IMR-90 (cell line): ENCODE results near the gene CLCN5. TPM values are rescaled to one million over a fixed set of nuclear protein-coding genes. Genes with fewer than 3 reads are reported as not detected.

Source experiments
- ATAC-seq: fragments of 200-7000 bp; cut with Tn5 transposase; 2 replicates; pipeline ENCODE4 v1.9.1; 2020; ENCODE audit warnings: low read depth, mild to moderate bottlenecking, moderate library complexity
- BruUV-seq: library from RNA; stranded (reverse); fragments of 400-500 nt; replicated peaks from 2 replicates; lab custom pipeline; 2021; lab: Mats Ljungman, UMichigan
- CTCF ChIA-PET: fragments of 300-600 bp; formaldehyde crosslinking; extraction: SDS; loops from one replicate; lab custom pipeline; 2021; ENCODE audit warnings: antibody characterized with exemption; lab: Yijun Ruan, JAX
- POLR2A ChIA-PET: fragments of 300-600 bp; sonication (Branson Sonifier 250); formaldehyde crosslinking; loops from one replicate; lab custom pipeline; 2022; ENCODE audit warnings: antibody characterized with exemption; ENCODE audit not compliant: unreplicated experiment; lab: Charles Lee
- DNase-seq: peaks from one replicate; pipeline ENCODE4 v3.0.0; 2013
- H2AFZ ChIP-seq: replicated peaks from 2 replicates; pipeline ENCODE3; 2013; ENCODE audit warnings: low read length, mild to moderate bottlenecking; ENCODE audit not compliant: poor library complexity
- H2AK5ac ChIP-seq: 2 replicates; pipeline ENCODE4 v1.6.1; 2013; ENCODE audit warnings: low read depth, low read length, inconsistent platforms
- H2AK9ac ChIP-seq: replicated peaks from 2 replicates; pipeline ENCODE3; 2013; ENCODE audit warnings: mild to moderate bottlenecking, low read depth, low read length, moderate library complexity; ENCODE audit not compliant: poor library complexity
- H2BK120ac ChIP-seq: 2 replicates; pipeline ENCODE4 v1.6.1; 2013; ENCODE audit warnings: low read depth, low read length, inconsistent platforms
- H2BK15ac ChIP-seq: 3 replicates; pipeline ENCODE4 v1.6.1; 2013; ENCODE audit warnings: low read depth, low read length, inconsistent platforms
- H2BK20ac ChIP-seq: 2 replicates; pipeline ENCODE4 v1.6.1; 2013; ENCODE audit warnings: low read depth, mild to moderate bottlenecking, inconsistent platforms, low read length, moderate library complexity
- H2BK5ac ChIP-seq: 2 replicates; pipeline ENCODE4 v1.6.1; 2013; ENCODE audit warnings: mild to moderate bottlenecking, low read depth, low read length, inconsistent platforms; ENCODE audit not compliant: poor library complexity, severe bottlenecking
- H3K14ac ChIP-seq: replicated peaks from 2 replicates; pipeline ENCODE4 v1.6.1; 2013; ENCODE audit warnings: low read depth, low read length, inconsistent platforms
- H3K18ac ChIP-seq: 2 replicates; pipeline ENCODE4 v1.6.1; 2013; ENCODE audit warnings: low read depth, low read length, control low read depth
- H3K23ac ChIP-seq: 2 replicates; pipeline ENCODE4 v1.6.1; 2013; ENCODE audit warnings: low read depth, low read length, inconsistent platforms
- H3K27ac ChIP-seq: 2 replicates; pipeline ENCODE4 v1.5.1; 2013; ENCODE audit warnings: mild to moderate bottlenecking, control low read depth, low read length; ENCODE audit not compliant: insufficient read depth
- H3K27me3 ChIP-seq: 2 replicates; pipeline ENCODE4 v1.6.1; 2013; ENCODE audit warnings: low read length; ENCODE audit not compliant: control insufficient read depth, insufficient read depth
- H3K36me3 ChIP-seq: 2 replicates; pipeline ENCODE4 v1.6.1; 2013; ENCODE audit warnings: low read length, mixed read lengths; ENCODE audit not compliant: control insufficient read depth, insufficient read depth
- H3K4ac ChIP-seq: 2 replicates; pipeline ENCODE4 v1.6.1; 2013; ENCODE audit warnings: low read depth, low read length, inconsistent platforms
- H3K4me1 ChIP-seq: 2 replicates; pipeline ENCODE4 v1.6.1; 2013; ENCODE audit warnings: low read length, mixed read lengths; ENCODE audit not compliant: control insufficient read depth, insufficient read depth
- H3K4me2 ChIP-seq: 2 replicates; pipeline ENCODE4 v1.6.1; 2013; ENCODE audit warnings: low read depth, mild to moderate bottlenecking, control low read depth, low read length, moderate library complexity
- H3K4me3 ChIP-seq: 2 replicates; pipeline ENCODE4 v1.5.1; 2013; ENCODE audit warnings: low read depth, mild to moderate bottlenecking, control low read depth, low read length, moderate library complexity; ENCODE audit not compliant: insufficient read depth
- H3K56ac ChIP-seq: 2 replicates; pipeline ENCODE4 v1.6.1; 2013; ENCODE audit warnings: low read length, inconsistent platforms; ENCODE audit not compliant: insufficient read depth; ENCODE audit errors: extremely low read depth
- H3K79me1 ChIP-seq, 2 experiments: 2 replicates each; pipeline ENCODE4 v1.6.1; 2013; ENCODE audit warnings: low read length in 2 of 2, inconsistent platforms in 1 of 2, low read depth in 1 of 2
- H3K9ac ChIP-seq: 2 replicates; pipeline ENCODE4 v1.6.1; 2013; ENCODE audit warnings: low read depth, low read length, control low read depth
- H3K9me1 ChIP-seq: 2 replicates; pipeline ENCODE4 v1.6.1; 2013; ENCODE audit warnings: low read length, inconsistent platforms; ENCODE audit not compliant: insufficient read depth
- H3K9me3 ChIP-seq: 2 replicates; pipeline ENCODE4 v1.6.1; 2013; ENCODE audit warnings: low read length; ENCODE audit not compliant: control insufficient read depth, insufficient read depth
- H4K20me1 ChIP-seq: 2 replicates; pipeline ENCODE4 v1.6.1; 2013; ENCODE audit warnings: low read length, inconsistent platforms; ENCODE audit not compliant: insufficient read depth
- H4K5ac ChIP-seq: 2 replicates; pipeline ENCODE4 v1.6.1; 2013; ENCODE audit warnings: mild to moderate bottlenecking, low read depth, low read length, control low read depth
- H4K8ac ChIP-seq, 2 experiments: 2 replicates each; pipeline ENCODE4 v1.6.1; 2013; ENCODE audit warnings: low read depth in 2 of 2, low read length in 2 of 2, control low read depth in 1 of 2, inconsistent platforms in 1 of 2
- H4K91ac ChIP-seq: 2 replicates; pipeline ENCODE4 v1.6.1; 2013; ENCODE audit warnings: low read depth, low read length, inconsistent platforms; ENCODE audit not compliant: insufficient read depth
- BHLHE40 ChIP-seq: fragments of 150-350 bp; IDR thresholded peaks from 2 replicates; pipeline ENCODE4 v1.6.1; 2016; ENCODE audit warnings: mild to moderate bottlenecking, low read depth, low read length
- CEBPB ChIP-seq: IDR thresholded peaks from 2 replicates; pipeline ENCODE4 v1.6.1; 2012; ENCODE audit warnings: low read depth, low read length, improper control_type of control experiment
- CHD1 ChIP-seq: IDR thresholded peaks from 2 replicates; pipeline ENCODE4 v1.6.1; 2012; ENCODE audit warnings: low read depth, low read length, improper control_type of control experiment
- CTCF ChIP-seq: conservative IDR thresholded peaks from 2 replicates; pipeline ENCODE4 v1.5.1; 2012; ENCODE audit warnings: mild to moderate bottlenecking, low read depth, low read length, improper control_type of control experiment
- ELK1 ChIP-seq: fragments of 150-350 bp; IDR thresholded peaks from 2 replicates; pipeline ENCODE4 v1.6.1; 2016; ENCODE audit warnings: low read depth, mild to moderate bottlenecking, low read length, moderate library complexity, borderline replicate concordance
- FOS ChIP-seq: fragments of 150-350 bp; IDR thresholded peaks from 2 replicates; pipeline ENCODE4 v1.6.1; 2016; ENCODE audit warnings: low read depth, low read length
- MAFK ChIP-seq: IDR thresholded peaks from 2 replicates; pipeline ENCODE4 v1.6.1; 2012; ENCODE audit warnings: low read depth, low read length, improper control_type of control experiment
- MAZ ChIP-seq: IDR thresholded peaks from 2 replicates; pipeline ENCODE4 v1.6.1; 2012; ENCODE audit warnings: low read depth, mild to moderate bottlenecking, low read length, improper control_type of control experiment, moderate library complexity, borderline replicate concordance
- MXI1 ChIP-seq: IDR thresholded peaks from 2 replicates; pipeline ENCODE4 v1.6.1; 2012; ENCODE audit warnings: low read depth, mild to moderate bottlenecking, low read length, moderate library complexity, borderline replicate concordance
- POLR2A ChIP-seq: IDR thresholded peaks from 2 replicates; pipeline ENCODE4 v1.6.1; 2012; ENCODE audit warnings: mild to moderate bottlenecking, low read depth, low read length
- RAD21 ChIP-seq: IDR thresholded peaks from 2 replicates; pipeline ENCODE4 v1.6.1; 2012; ENCODE audit warnings: low read length, improper control_type of control experiment
- RFX5 ChIP-seq: IDR thresholded peaks from 2 replicates; pipeline ENCODE4 v1.8.0; 2012; ENCODE audit warnings: low read depth, mild to moderate bottlenecking, low read length, moderate library complexity
- SMC3 ChIP-seq: fragments of 150-350 bp; IDR thresholded peaks from 2 replicates; pipeline ENCODE4 v1.6.1; 2016; ENCODE audit warnings: low read depth, mild to moderate bottlenecking, antibody characterized with exemption, low read length, moderate library complexity
- USF2 ChIP-seq: fragments of 150-350 bp; IDR thresholded peaks from 2 replicates; pipeline ENCODE4 v1.6.1; 2017; ENCODE audit warnings: mild to moderate bottlenecking, antibody characterized with exemption, low read length, low read depth
- WGBS, 2 experiments: methylation state at CpG; one replicate each; pipeline versions ENCODE4 v1.1.5 to v1.1.7; 2013; ENCODE audit warnings: missing lambda C conversion rate in 2 of 2; ENCODE audit not compliant: insufficient read length in 1 of 2; ENCODE audit errors: extremely low coverage in 2 of 2; 5-methylcytosine and 5-hydroxymethylcytosine counted together
- dilution Hi-C: fragments of 300-500 bp; cut with HindIII; formaldehyde crosslinking; loops from one replicate; pipeline ENCODE4 v1.14.3; 2018; ENCODE audit warnings: low sequenced_read_pairs; ENCODE audit not compliant: unreplicated experiment
- in situ Hi-C: fragments of 300-500 bp; cut with MboI; formaldehyde crosslinking; loops from 3 replicates; pipeline ENCODE4 v1.14.3; 2019; ENCODE audit warnings: low sequenced_read_pairs, inconsistent platforms, mixed read lengths
- intact Hi-C: fragments of 100-400 bp; cut with micrococcal nuclease; formaldehyde crosslinking; loops from 2 replicates; pipeline ENCODE4 v1.10.0; 2022
- polyA plus RNA-seq, 3 experiments: library from polyadenylated mRNA; depleted of rRNA; stranded (reverse); fragments of >200 nt; gene quantifications; 2 replicates each; pipeline ENCODE4 v1.2.3, GENCODE V29; 2012; ENCODE audit warnings: low replicate concordance in 1 of 3
- total RNA-seq: library from RNA; depleted of rRNA; stranded (reverse); fragments of >200 nt; gene quantifications from 2 replicates; pipeline ENCODE4 v1.2.3, GENCODE V29; 2012

The CLCN5 gene
- total and polyA plus RNA-seq, 2 of the 4 experiments (the other 2 are of a cell fraction): 1.4 to 5.9 TPM

- no peak overlapping the region for H2AK9ac ChIP-seq
- dilution Hi-C loops: no loop called here
Observed at GRCh38 chrX:49999087-49999486, 76.7 kb downstream of the CLCN5 start.

More at GRCh38 chrX:49999087-49999486, 76.7 kb downstream of the CLCN5 start:
- in situ Hi-C loops: no loop called here
- DNase-seq (no peak), ATAC-seq (no peak)
- no TSS peak for BruUV-seq
- H3K9me1 ChIP-seq: 0 out of 2 replicates have a peak, but pooled peaks cover 3% of the 10 kb centered on the region
- no peak overlapping the region for H3K4me2 ChIP-seq
- no peak overlapping the region for H3K18ac ChIP-seq
- H3K27me3 ChIP-seq: no peaks in the 10 kb centered on the region; the same call in none of the 2 replicates
- ChIA-PET POLR2A (no interaction called here), CTCF (interaction anchor here (0.6 kb wide), 1 partner anchor 29 kb away, joined by 6 read pairs; no protein-coding TSS in a partner anchor)
- H3K27ac ChIP-seq: no peak overlapping the region
- H3K79me1 ChIP-seq: no peaks in the 10 kb centered on the region
- H3K4me1 ChIP-seq: no peaks in the 10 kb centered on the region
- no peaks in the 10 kb centered on the region for H4K20me1 ChIP-seq
- no peaks in the 10 kb centered on the region for H3K9me3 ChIP-seq
- no peak overlapping the region for H4K8ac ChIP-seq
- no peak overlapping the region for H3K56ac ChIP-seq
- H2AFZ ChIP-seq: no peak overlapping the region
- H3K14ac ChIP-seq: no peak overlapping the region
- intact Hi-C loops: no loop called here
- no peak for TF ChIP-seq POLR2A
- TF ChIP-seq CHD1: no peak
- TF ChIP-seq ELK1: no peak
- no peak for TF ChIP-seq RFX5
- TF ChIP-seq MXI1: no peak
- no peak for TF ChIP-seq MAFK
- no peak for TF ChIP-seq USF2
- no peak for TF ChIP-seq CTCF
- TF ChIP-seq RAD21: no peak
- TF ChIP-seq CEBPB: no peak
- no peak for TF ChIP-seq BHLHE40
- no peak for TF ChIP-seq FOS
- TF ChIP-seq MAZ: no peak
- TF ChIP-seq SMC3: no peak
- no peak overlapping the region for H2BK5ac ChIP-seq
- no peak overlapping the region for H4K91ac ChIP-seq
- H3K9ac ChIP-seq: no peak overlapping the region
- no peak overlapping the region for H2BK120ac ChIP-seq
- H3K36me3 ChIP-seq: no peaks in the 10 kb centered on the region
- H2BK15ac ChIP-seq: no peak overlapping the region
- no peak overlapping the region for H2BK20ac ChIP-seq
- WGBS, 2 experiments: no CpG with 5 or more reads among the region's 3 CpGs
- H3K4me3 ChIP-seq: no peak overlapping the region
- no peak overlapping the region for H3K4ac ChIP-seq
- no peak overlapping the region for H2AK5ac ChIP-seq
- H4K5ac ChIP-seq: no peak overlapping the region
- H3K23ac ChIP-seq: no peak overlapping the region
